ENCODE results near the gene STKLD1. TPM values are rescaled to one million over a fixed set of nuclear protein-coding genes. Genes with fewer than 3 reads are reported as not detected.

STKLD1 gene
- polyA plus RNA-seq, 2 of the 4 experiments (the other 2 are of a cell fraction): 1.1 to 1.2 TPM

- no peak for TF ChIP-seq REST (IDR thresholded peaks at IDR 0.05)
- no peak for TF ChIP-seq HMGXB4 (CRISPR knock-in tag; IDR thresholded peaks at IDR 0.05; ENCODE audit: borderline replicate concordance)
- TF ChIP-seq FOXS1 (CRISPR knock-in tag; IDR thresholded peaks at IDR 0.05): peak; percentile 67; the same call in 1 of the 2 replicates
- 0 out of 2 replicates have a peak, but pooled peaks have one; percentile 62 for TF ChIP-seq MAZ (IDR thresholded peaks at IDR 0.05; ENCODE audit: borderline replicate concordance, low read depth, low read length)
- TF ChIP-seq ZSCAN20 (CRISPR knock-in tag; IDR thresholded peaks at IDR 0.05): no peak
- TF ChIP-seq JUN (IDR thresholded peaks at IDR 0.05): peak in 1 of 2 experiments; percentile 94; a peak in 4 of 5 replicates
- no peak for TF ChIP-seq RFX5 (IDR thresholded peaks at IDR 0.05)
- peak; percentile 87; the same call in 1 of the 2 replicates for TF ChIP-seq ELK1 (IDR thresholded peaks at IDR 0.05; ENCODE audit: low read depth, low read length)
- TF ChIP-seq NPAS2 (CRISPR knock-in tag; IDR thresholded peaks at IDR 0.05; ENCODE audit: borderline replicate concordance): peak; percentile 41; the same call in 1 of the 2 replicates
- peak; percentile 61; the same call in 1 of the 2 replicates for TF ChIP-seq EHF (CRISPR knock-in tag; IDR thresholded peaks at IDR 0.05)
- TF ChIP-seq PBX3 (IDR thresholded peaks at IDR 0.05): peak; percentile 84
- TF ChIP-seq MAX (IDR thresholded peaks at IDR 0.05): peak; percentile 99
- TF ChIP-seq BCL3 (IDR thresholded peaks at IDR 0.05): peak; percentile 84
- TF ChIP-seq HOXB13 (CRISPR knock-in tag; IDR thresholded peaks at IDR 0.05; ENCODE audit: low read depth): peak; percentile 84
- TF ChIP-seq GATA3 (IDR thresholded peaks at IDR 0.05; ENCODE audit: borderline replicate concordance): peak; percentile 67
- no peak for TF ChIP-seq ZNF302 (CRISPR knock-in tag; IDR thresholded peaks at IDR 0.05)
- TF ChIP-seq BHLHE40 (IDR thresholded peaks at IDR 0.05; ENCODE audit: low read depth, low read length): peak; percentile 71
- no peak for TF ChIP-seq ZFP36 (IDR thresholded peaks at IDR 0.05; ENCODE audit: borderline replicate concordance, partially characterized antibody)
- TF ChIP-seq USF2 (IDR thresholded peaks at IDR 0.05): no peak
Observed at GRCh38 chr9:133335924-133336811, 40.0 kb upstream of the STKLD1 start, which contains the start of gene SURF6 (continued).

Data from A549 (cell line).